Measurements from ENCODE around the gene KIRREL3.

Gene KIRREL3

DNA sequence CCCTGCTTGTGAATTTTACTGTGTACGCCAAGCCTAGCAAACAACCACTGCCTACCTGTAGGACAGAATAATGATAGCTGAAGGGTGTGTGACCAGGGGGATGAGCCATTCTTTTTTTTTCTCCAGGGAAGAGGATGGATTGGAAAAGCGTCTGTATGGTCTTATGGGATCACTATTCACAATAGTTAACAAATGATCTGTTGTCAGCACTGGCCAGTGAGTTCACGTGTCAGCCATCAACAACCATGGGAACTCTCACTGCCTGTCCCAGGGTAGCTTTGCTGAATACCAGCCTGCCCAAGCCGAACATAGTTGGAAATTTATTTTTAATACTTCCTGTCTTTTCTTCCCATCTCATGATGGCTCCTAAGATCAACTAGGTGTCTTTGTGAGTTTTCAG is 474.9 kb downstream of the KIRREL3 start:
- no peaks in the 10 kb centered on the region for H3K9me3 ChIP-seq (ENCODE audit: control insufficient read depth, insufficient read depth, low read length)
- H3K4me1 ChIP-seq (ENCODE audit: insufficient read depth, low read length): no peaks in the 10 kb centered on the region
- no peaks in the 10 kb centered on the region for H3K36me3 ChIP-seq (ENCODE audit: insufficient read depth, low read length)
- no peak overlapping the region for H3K9ac ChIP-seq (ENCODE audit: low read depth, low read length)

DNA sequence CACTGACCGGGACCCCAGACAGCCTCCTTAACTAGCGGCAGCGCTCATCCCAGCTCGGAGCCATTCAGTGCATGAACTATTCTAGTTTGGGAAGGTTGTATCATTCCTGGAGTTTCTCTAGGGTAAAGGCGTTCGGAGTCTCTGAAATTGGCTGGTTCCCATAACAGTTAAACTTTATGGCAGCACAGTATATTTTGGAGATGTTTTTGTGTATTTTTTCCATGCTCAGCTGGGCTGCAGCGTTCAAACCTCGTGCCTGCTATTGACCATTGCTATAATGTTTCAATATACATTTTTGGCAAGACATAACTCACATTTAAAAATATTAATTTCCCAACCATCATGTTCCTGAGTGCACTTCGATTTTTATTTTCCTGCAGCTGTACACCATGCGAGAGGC is 475.4 kb downstream of the KIRREL3 start:
- Histone ChIP-seq H3K36me3 (ENCODE audit: insufficient read depth, low read length) (no peaks in the 10 kb centered on the region), H3K4me1 (ENCODE audit: insufficient read depth, low read length) (no peaks in the 10 kb centered on the region), H3K9me3 (ENCODE audit: control insufficient read depth, insufficient read depth, low read length) (no peaks in the 10 kb centered on the region), H3K9ac (ENCODE audit: low read depth, low read length) (no peak overlapping the region)

DNA sequence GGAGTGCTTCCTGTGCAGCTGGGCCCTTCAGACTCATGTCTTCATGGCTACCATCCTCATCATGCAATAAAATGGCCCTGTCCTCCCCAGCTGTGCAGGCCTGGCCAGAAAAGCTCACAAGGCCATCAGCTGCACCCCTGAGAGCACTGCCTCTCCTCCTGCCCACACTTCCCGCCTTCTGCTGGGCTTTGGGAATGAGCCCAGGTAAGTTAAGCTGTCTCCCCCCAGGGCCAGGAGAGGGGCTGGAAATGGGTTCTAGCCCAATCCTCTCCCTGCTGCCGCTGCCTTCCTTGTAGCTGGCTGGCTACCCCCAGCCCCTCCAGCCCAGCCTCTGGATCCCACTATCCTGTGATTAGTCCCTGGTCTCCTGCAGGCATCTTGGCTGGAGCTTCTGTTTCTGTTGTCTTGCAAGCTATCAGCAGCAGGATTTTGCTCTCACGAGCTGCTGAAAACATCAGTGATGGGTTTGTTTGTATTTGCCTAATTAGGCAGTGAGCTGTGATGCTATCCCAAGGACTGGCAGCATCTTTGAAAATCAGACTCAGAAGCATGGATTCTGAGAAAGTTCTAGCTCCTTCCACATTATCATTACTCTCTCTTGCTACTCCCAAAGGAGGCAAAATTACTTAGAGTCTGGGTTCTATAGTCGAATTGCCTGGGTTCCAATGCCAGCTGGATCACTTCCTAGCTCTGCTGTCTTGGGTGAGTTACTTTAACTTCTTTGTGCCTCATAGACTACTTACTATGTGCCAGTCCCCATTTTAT is 476.9 kb downstream of the KIRREL3 start:
- Histone ChIP-seq H3K4me1 (ENCODE audit: insufficient read depth, low read length) (no peaks in the 10 kb centered on the region), H3K36me3 (ENCODE audit: insufficient read depth, low read length) (no peaks in the 10 kb centered on the region), H3K9me3 (ENCODE audit: control insufficient read depth, insufficient read depth, low read length) (no peaks in the 10 kb centered on the region), H3K9ac (ENCODE audit: low read depth, low read length) (no peak overlapping the region)

DNA sequence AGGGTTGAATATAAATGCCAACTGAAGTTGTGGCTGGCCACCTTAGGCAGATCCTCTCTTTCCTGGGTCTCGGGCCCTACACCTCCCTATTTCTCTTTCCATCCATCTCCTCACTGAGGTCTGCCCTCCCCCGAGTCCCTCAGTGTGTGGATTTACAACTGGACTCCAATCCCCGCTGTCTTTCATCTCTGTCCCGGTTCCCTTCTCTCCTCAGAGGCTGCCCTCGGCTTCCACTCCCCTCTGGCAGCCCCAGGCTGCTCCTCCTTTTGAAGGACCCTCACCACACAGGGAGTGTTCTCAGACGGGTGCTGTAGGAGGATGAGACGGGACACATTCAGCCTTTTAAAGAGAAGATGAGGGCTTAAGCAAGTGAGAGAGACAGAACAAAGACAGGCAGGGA is 478.0 kb downstream of the KIRREL3 start:
- no peaks in the 10 kb centered on the region for H3K36me3 ChIP-seq (ENCODE audit: insufficient read depth, low read length)
- H3K9ac ChIP-seq (ENCODE audit: low read depth, low read length): no peak overlapping the region
- no peaks in the 10 kb centered on the region for H3K9me3 ChIP-seq (ENCODE audit: control insufficient read depth, insufficient read depth, low read length)
- H3K4me1 ChIP-seq (ENCODE audit: insufficient read depth, low read length): no peaks in the 10 kb centered on the region

DNA sequence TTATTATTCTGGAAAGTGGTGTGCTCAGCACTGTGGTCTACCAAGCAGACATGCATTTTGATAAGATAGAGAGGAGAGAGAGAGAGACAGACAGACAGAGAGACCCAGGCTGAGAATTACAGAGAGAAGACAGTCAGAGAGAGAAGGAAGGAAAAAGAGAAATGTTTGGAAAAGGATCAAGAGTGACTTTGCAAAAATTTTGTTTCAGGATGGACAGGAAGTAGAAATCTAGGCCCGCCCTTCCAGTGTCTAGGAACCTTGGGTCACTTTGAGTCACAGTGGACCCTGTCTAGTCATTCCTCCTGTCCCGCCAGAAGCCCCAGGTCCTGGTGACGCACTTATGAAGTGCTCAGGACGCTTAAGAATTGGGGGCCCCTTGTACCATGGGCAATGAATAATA is 478.4 kb downstream of the KIRREL3 start:
- no peaks in the 10 kb centered on the region for H3K9me3 ChIP-seq (ENCODE audit: control insufficient read depth, insufficient read depth, low read length)
- no peaks in the 10 kb centered on the region for H3K36me3 ChIP-seq (ENCODE audit: insufficient read depth, low read length)
- no peak overlapping the region for H3K9ac ChIP-seq (ENCODE audit: low read depth, low read length)
- H3K4me1 ChIP-seq (ENCODE audit: insufficient read depth, low read length): no peaks in the 10 kb centered on the region

DNA sequence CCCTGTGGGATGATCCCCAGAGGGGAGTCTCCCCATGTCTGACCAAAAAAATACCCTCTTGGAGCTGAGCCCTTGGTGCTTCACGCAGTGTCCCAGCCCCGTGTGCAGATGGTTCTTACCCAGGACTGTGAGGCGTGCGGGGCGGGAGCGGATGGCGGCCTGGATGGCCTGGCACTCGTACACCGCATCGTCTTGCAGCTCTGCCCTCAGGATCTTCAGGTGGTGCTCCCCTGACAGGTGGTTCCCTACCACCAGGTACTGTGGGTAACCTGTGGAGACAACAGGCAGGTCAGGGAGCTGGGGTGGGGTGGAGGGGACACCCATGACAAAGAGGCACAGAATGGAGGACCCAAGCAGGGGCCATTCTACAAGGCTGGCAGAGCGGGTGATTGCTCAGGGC is 479.4 kb downstream of the KIRREL3 start:
- no peaks in the 10 kb centered on the region for H3K9me3 ChIP-seq (ENCODE audit: control insufficient read depth, insufficient read depth, low read length)
- H3K4me1 ChIP-seq (ENCODE audit: insufficient read depth, low read length): no peaks in the 10 kb centered on the region
- no peak overlapping the region for H3K9ac ChIP-seq (ENCODE audit: low read depth, low read length)
- no peaks in the 10 kb centered on the region for H3K36me3 ChIP-seq (ENCODE audit: insufficient read depth, low read length)

DNA sequence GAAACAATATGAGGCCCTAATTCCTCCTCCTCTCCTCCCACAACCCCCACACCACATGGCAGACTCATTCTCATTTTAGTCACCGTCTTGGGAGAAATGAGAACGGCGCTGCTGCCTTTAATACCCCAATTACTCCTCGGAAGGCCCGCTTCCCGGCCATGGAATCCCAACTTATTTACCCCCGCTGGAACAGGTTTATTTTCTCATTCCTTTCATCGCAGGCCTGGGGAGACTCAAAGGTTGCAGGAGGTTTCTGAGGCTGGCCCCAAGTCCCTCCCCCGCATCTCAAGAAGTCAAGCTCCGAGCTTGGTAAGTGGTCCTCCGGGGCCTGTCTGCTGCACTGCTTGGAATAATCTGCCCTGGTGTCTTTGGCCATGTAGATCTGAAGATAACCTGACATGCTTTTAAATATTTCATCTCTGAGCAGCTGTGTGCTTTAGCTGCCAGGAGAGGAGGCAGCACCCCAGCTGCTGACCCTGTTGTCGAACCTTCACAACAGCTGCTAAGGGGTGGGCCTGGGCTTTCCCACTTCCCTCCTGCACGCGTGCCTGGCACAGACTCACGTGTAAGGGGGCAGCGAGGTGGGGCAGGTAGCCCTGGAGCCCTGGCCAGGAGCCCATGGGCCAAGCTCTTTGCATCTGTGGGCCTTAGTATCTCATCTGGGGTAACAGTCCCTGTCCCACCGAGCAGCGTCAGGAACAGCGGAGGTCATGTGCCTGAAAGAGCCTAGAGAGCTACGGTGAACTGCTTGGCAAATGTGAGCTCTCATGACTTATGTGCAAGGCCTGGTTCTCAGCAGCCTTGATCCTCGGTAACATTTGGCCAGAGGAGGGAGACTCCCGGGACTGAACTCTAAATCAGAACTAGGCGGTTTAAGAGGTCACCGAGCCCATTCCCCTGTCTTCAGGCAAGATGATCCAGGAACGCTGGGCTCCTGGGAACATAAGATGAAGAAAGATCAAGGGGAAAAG is 480.5 kb downstream of the KIRREL3 start:
- no peaks in the 10 kb centered on the region for H3K9me3 ChIP-seq (ENCODE audit: control insufficient read depth, insufficient read depth, low read length)
- no peaks in the 10 kb centered on the region for H3K36me3 ChIP-seq (ENCODE audit: insufficient read depth, low read length)
- H3K9ac ChIP-seq (ENCODE audit: low read depth, low read length): no peak overlapping the region
- H3K4me1 ChIP-seq (ENCODE audit: insufficient read depth, low read length): no peaks in the 10 kb centered on the region

DNA sequence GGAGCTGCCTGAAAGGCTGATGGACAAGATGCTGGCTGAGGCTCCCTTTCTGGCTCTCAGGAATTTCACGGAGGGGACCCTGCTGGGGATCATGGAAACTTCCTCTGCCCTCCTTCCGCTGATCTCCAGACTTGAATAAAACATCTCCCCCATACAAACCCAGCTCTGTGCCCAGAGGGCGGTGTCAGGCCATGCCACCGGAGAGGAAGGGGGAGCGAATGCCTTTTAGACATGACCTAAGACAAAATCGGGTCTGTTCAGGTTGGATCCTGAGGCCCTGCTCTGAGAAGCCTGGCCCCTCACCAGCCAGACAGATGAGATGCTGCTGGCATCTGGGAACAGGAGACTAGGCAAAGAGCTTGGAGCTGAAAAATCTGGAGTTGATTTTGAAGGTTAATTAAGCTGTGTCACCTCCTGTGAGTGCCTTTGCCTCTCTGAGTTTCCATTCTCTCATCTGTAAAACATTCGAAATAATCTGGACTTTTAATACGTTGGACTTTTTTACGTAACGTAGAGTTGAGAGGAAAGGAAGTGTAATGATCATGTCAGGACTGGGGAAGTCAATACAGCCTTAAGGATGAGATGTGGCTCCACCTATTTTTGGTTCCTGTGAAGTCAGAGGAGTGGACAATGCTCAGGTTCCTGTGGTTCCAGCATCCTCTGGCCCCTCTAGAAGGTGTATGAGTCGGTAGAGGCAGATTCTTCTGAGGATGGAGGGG is 481.4 kb downstream of the KIRREL3 start:
- no peaks in the 10 kb centered on the region for H3K36me3 ChIP-seq (ENCODE audit: insufficient read depth, low read length)
- no peaks in the 10 kb centered on the region for H3K9me3 ChIP-seq (ENCODE audit: control insufficient read depth, insufficient read depth, low read length)
- no peaks in the 10 kb centered on the region for H3K4me1 ChIP-seq (ENCODE audit: insufficient read depth, low read length)
- H3K9ac ChIP-seq (ENCODE audit: low read depth, low read length): no peak overlapping the region

DNA sequence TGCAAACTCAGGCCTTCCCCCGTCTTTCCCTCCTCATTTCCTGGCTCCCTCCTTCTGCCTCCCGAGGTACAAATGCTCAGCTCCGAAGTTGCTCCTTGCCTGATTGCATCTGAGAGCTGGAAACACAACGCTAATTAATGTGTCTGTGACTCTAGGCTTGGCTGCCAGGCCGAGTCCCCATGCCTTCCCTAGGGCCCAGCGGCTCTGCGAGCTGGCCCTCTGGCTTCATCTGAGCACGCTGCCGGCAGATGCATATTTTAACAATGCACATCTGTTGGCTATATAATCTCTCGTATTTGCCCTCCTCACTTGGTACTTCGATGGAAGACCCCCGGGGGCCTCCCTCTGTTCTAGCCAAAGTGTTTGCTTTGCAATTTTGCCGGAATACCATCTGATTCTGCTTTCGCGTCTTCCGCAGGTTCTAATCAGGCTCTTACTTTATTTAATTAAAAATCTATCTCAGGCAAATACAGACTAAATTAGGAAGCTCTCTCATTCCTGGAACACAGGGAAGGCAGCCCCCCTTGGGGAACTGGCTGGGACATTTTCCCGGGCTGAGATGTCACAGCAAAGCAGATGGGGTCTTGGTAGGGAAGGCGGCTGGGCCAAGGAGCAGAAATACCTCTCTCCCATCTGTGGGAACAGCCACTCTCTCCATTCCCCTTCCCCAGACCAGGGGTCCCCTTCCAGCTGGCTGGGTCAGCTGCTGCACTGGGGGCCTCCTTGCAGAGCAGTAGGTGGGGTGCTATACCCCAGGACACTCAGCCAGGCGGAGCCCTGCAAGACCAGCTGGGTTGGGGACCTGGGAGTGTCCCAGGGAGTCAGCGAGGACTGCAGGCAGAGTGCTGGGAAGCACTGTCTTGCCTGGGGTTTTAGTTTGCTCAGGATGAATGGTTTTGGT is 482.2 kb downstream of the KIRREL3 start:
- H3K9me3 ChIP-seq (ENCODE audit: control insufficient read depth, insufficient read depth, low read length): no peaks in the 10 kb centered on the region
- H3K4me1 ChIP-seq (ENCODE audit: insufficient read depth, low read length): no peaks in the 10 kb centered on the region
- no peak overlapping the region for H3K9ac ChIP-seq (ENCODE audit: low read depth, low read length)
- no peaks in the 10 kb centered on the region for H3K36me3 ChIP-seq (ENCODE audit: insufficient read depth, low read length)

DNA sequence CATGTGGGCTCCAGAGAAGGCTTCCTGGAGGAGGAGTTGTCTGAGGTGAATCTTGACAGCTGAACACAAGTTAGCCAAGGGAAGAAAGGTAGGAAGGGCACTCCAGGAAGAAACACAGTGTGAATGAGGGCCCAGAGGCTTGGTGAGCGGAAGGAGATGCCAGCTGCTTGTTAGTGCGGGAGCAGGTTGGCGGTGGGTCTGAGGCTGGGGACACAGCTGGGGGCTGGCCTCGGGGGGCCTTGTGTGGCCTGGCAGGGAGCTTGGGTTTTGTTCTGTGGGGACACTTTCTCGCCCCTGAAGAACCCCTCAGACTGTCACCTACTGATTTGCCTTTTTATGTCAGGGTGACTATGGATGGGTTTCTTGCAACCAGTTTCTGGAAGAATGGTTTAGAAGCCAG is 485.1 kb downstream of the KIRREL3 start:
- Histone ChIP-seq H3K36me3 (ENCODE audit: insufficient read depth, low read length) (no peaks in the 10 kb centered on the region), H3K4me1 (ENCODE audit: insufficient read depth, low read length) (no peaks in the 10 kb centered on the region), H3K9me3 (ENCODE audit: control insufficient read depth, insufficient read depth, low read length) (no peaks in the 10 kb centered on the region), H3K9ac (ENCODE audit: low read depth, low read length) (no peak overlapping the region)

DNA sequence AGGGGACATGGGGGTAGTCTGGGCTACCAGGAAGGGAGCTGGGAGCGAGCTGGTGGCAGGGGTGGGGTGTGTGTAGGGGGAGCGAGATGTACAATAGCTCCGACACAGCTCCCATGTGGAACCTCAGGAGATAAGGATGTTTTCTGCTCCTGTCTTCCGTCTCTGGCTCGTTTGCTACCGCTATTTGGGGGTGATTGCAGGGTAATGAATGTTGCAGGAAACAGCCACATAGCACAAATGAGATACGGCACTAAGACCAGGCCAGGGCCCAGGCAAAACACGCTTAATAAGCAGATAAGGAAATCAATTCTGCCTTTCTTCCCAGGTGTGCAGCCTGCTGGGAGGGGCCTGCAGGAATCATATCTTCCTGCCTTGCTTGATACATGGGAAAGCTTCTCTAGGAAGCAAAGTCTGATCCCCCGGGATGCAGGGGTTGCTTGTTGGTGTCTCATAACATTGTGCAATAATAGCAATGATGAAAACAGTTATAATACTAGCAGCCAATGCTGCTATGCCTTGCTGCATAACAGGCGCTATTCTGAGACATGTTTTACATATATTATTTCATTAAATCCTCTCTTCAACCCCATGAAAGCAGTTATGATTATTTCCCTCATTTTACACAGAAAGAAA is 486.4 kb downstream of the KIRREL3 start:
- Histone ChIP-seq H3K4me1 (ENCODE audit: insufficient read depth, low read length) (no peaks in the 10 kb centered on the region), H3K9ac (ENCODE audit: low read depth, low read length) (no peak overlapping the region), H3K9me3 (ENCODE audit: control insufficient read depth, insufficient read depth, low read length) (no peaks in the 10 kb centered on the region), H3K36me3 (ENCODE audit: insufficient read depth, low read length) (no peaks in the 10 kb centered on the region)

DNA sequence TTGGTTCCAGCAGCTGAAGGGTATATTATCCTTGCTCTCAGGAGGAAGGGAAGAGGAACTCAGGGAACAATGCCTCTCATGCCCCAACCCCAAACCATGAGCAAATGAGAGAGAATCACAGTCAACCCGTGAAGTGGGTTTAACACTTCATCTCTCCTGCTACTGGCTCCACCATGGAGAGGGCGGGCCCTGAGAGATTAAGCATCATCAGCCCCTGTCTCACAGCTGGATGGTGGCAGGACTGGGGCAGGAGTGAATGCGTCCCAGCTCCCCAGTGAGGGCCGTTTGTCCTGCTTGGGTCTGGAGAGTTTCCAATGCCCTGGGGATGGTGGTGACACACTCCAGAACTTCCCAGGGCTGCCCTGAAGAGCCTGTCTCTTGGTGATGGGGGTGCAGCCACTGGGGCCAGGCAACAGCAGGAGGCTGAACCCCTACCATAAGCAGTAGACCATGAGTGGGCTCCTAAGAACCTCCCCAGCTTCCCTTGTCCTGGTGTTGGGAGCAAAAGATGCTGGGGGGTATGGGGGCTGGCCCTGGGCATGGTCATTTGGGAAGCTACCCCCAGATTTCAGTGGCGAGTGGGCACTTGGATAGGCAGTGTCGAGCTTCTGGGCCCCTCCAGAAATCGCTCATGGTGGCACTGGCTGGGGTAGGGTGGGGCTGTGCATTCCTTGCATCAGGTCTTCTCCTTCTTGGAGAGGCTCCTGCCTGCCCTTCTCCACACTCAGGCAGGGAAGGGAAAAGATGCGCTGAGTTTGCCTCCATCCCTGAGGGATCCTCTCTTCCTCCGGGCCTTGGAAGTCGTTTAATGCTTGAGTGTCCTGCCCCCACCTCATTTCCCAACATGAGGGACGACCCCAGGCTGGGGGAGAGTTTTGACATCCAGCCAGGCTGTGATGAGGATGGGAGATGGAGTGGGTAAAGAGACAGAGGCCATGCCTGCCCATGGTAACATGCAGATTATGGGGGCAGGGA is 487.5 kb downstream of the KIRREL3 start:
- Histone ChIP-seq H3K36me3 (ENCODE audit: insufficient read depth, low read length) (no peaks in the 10 kb centered on the region), H3K9me3 (ENCODE audit: control insufficient read depth, insufficient read depth, low read length) (no peaks in the 10 kb centered on the region), H3K9ac (ENCODE audit: low read depth, low read length) (no peak overlapping the region), H3K4me1 (ENCODE audit: insufficient read depth, low read length) (no peaks in the 10 kb centered on the region)
